HL-60 (cell line): ENCODE measurements around the gene TMEM135.

ENCODE experiments used
- CTCF ChIP-seq: IDR thresholded peaks from one replicate; pipeline ENCODE4 v1.5.1; 2011; ENCODE audit warnings: low read length, control low read depth, inconsistent platforms; ENCODE audit not compliant: insufficient read depth
- GABPA ChIP-seq: IDR thresholded peaks from 2 replicates; pipeline ENCODE4 v1.6.1; 2012; ENCODE audit warnings: low read depth
- POLR2AphosphoS5 ChIP-seq: IDR thresholded peaks from 2 replicates; pipeline ENCODE4 v1.6.1; 2012; ENCODE audit warnings: low read depth
- REST ChIP-seq: IDR thresholded peaks from 2 replicates; pipeline ENCODE4 v1.6.1; 2012; ENCODE audit warnings: low read depth; ENCODE audit not compliant: insufficient replicate concordance

- no peak for TF ChIP-seq CTCF
- TF ChIP-seq GABPA, result no peak
- TF ChIP-seq POLR2AphosphoS5, result no peak
- no peak for TF ChIP-seq REST
These were observed 22.1 kb upstream of the TMEM135 start for GRCh38 chr11:87015645-87016044.
